Loucy (cell line): ENCODE measurements around the gene LCE1F.

ENCODE experiments used
- CTCF ChIP-seq: fragments of 200-600 bp; sonication (generic); conservative IDR thresholded peaks from 2 replicates; pipeline ENCODE4 v1.5.1; 2014; ENCODE audit warnings: mild to moderate bottlenecking, antibody characterized with exemption, low read length
- EZH2phosphoT487 ChIP-seq: fragments of 200-600 bp; IDR thresholded peaks from 2 replicates; pipeline ENCODE4 v1.6.1; 2018; ENCODE audit warnings: antibody characterized with exemption, mild to moderate bottlenecking, moderate library complexity, borderline replicate concordance

GRCh38 chr1:152786077-152786476 lies 11.1 kb downstream of the LCE1F start, which contains the start of gene LCE1E:
- no peak for TF ChIP-seq CTCF
- no peak for TF ChIP-seq EZH2phosphoT487
